A673 (cell line): ENCODE measurements around the gene CLEC10A. TPM values are rescaled to one million over a fixed set of nuclear protein-coding genes. Genes with fewer than 3 reads are reported as not detected.

Experiments used
- BruUV-seq: library from RNA; stranded (reverse); fragments of 400-500 nt; replicated peaks from 2 replicates; lab custom pipeline; 2021; lab: Mats Ljungman, UMichigan
- CTCF ChIA-PET: fragments of 300-600 bp; sonication (Branson Sonifier 250); formaldehyde crosslinking; loops from one replicate; lab custom pipeline; 2022; ENCODE audit warnings: antibody characterized with exemption; lab: Charles Lee
- POLR2A ChIA-PET: fragments of 300-600 bp; sonication (Branson Sonifier 250); formaldehyde crosslinking; loops from one replicate; lab custom pipeline; 2022; ENCODE audit warnings: antibody characterized with exemption; ENCODE audit not compliant: low non-redundant PET; lab: Charles Lee
- DNase-seq: peaks from one replicate; pipeline ENCODE4 v3.0.0-alpha.2; 2015; ENCODE audit warnings: low spot score
- H3K27ac ChIP-seq: fragments of 200-600 bp; sonication (generic); 2 replicates; pipeline ENCODE4 v1.5.1; 2016; ENCODE audit warnings: mixed run types, low read depth, mild to moderate bottlenecking, mixed read lengths, antibody characterized with exemption, low read length; ENCODE audit not compliant: poor library complexity, severe bottlenecking
- H3K27me3 ChIP-seq: fragments of 200-600 bp; sonication (generic); replicated peaks from 2 replicates; pipeline ENCODE4 v1.6.1; 2017; ENCODE audit warnings: mixed run types, low read depth, mild to moderate bottlenecking, mixed read lengths, antibody characterized with exemption, low read length; ENCODE audit not compliant: insufficient read depth, poor library complexity
- H3K36me3 ChIP-seq: fragments of 200-600 bp; sonication (generic); 2 replicates; pipeline ENCODE4 v1.6.1; 2016; ENCODE audit warnings: mixed run types, mild to moderate bottlenecking, mixed read lengths, antibody characterized with exemption, low read length; ENCODE audit not compliant: insufficient read depth, poor library complexity, severe bottlenecking
- H3K4me1 ChIP-seq: fragments of 200-600 bp; sonication (generic); 2 replicates; pipeline ENCODE4 v1.6.1; 2017; ENCODE audit warnings: mixed run types, mild to moderate bottlenecking, mixed read lengths, antibody characterized with exemption, low read length; ENCODE audit not compliant: insufficient read depth, poor library complexity, severe bottlenecking
- H3K4me3 ChIP-seq: fragments of 200-600 bp; sonication (generic); 2 replicates; pipeline ENCODE4 v1.5.1; 2016; ENCODE audit warnings: low read depth, mixed run types, mild to moderate bottlenecking, mixed read lengths, low read length; ENCODE audit not compliant: poor library complexity, severe bottlenecking
- H3K9me3 ChIP-seq: fragments of 200-600 bp; sonication (generic); 2 replicates; pipeline ENCODE4 v1.6.1; 2016; ENCODE audit warnings: mixed run types, low read depth, mild to moderate bottlenecking, mixed read lengths, antibody characterized with exemption, low read length; ENCODE audit not compliant: poor library complexity, severe bottlenecking
- CTCF ChIP-seq: fragments of 300-800, 200-600 bp; sonication (generic); conservative IDR thresholded peaks from 2 replicates; pipeline ENCODE4 v1.5.1; 2017; ENCODE audit warnings: low read depth, mild to moderate bottlenecking, antibody characterized with exemption, low read length, moderate library complexity, mixed read lengths
- EZH2 ChIP-seq: fragments of 200-600 bp; sonication (generic); IDR thresholded peaks from 2 replicates; pipeline ENCODE4 v1.6.1; 2017; ENCODE audit warnings: borderline replicate concordance, low read depth, mild to moderate bottlenecking, mixed read lengths, antibody characterized with exemption, low read length; ENCODE audit not compliant: poor library complexity, severe bottlenecking
- intact Hi-C: fragments of 100-400 bp; cut with micrococcal nuclease; formaldehyde crosslinking; loops from one replicate; pipeline ENCODE4 v1.10.0; 2022; ENCODE audit not compliant: unreplicated experiment
- total RNA-seq: library from RNA; stranded (reverse); gene quantifications from 2 replicates; pipeline ENCODE4 v1.2.3, GENCODE V29; 2021

Gene CLEC10A
- total RNA-seq, 1 experiment from 2014 or later: not detected

- Histone ChIP-seq H3K4me1 (no peaks in the 10 kb centered on the region), H3K27me3 (no peaks in the 10 kb centered on the region), H3K9me3 (peaks cover 6% of the 10 kb centered on the region), H3K27ac (no peak overlapping the region), H3K36me3 (no peaks in the 10 kb centered on the region), H3K4me3 (no peak overlapping the region)
- TF ChIP-seq EZH2: no peak
- TF ChIP-seq CTCF: no peak
- intact Hi-C loops: no loop called here
- DNase-seq: no peak
- ChIA-PET CTCF (no interaction called here), POLR2A (no interaction called here)
- no TSS peak for BruUV-seq
These were observed 11.8 kb downstream of the CLEC10A start for GRCh38 chr17:7068268-7068667.

GRCh38 chr17:7067198-7067597, 12.9 kb downstream of the CLEC10A start:
- intact Hi-C loops: no loop called here

GRCh38 chr17:7064261-7064660, 15.8 kb downstream of the CLEC10A start:
- H3K27me3 ChIP-seq: no peaks in the 10 kb centered on the region
- H3K4me3 ChIP-seq: no peak overlapping the region
- intact Hi-C loops: no loop called here
- CTCF ChIA-PET: no interaction called here
- peaks cover 6% of the 10 kb centered on the region for H3K9me3 ChIP-seq
- POLR2A ChIA-PET: no interaction called here
- H3K27ac ChIP-seq: no peak overlapping the region
- TF ChIP-seq EZH2 (no peak), CTCF (no peak)
- no TSS peak for BruUV-seq
- DNase-seq: no peak
- H3K36me3 ChIP-seq: no peaks in the 10 kb centered on the region
- H3K4me1 ChIP-seq: no peaks in the 10 kb centered on the region

More at GRCh38 chr17:7067198-7067597, 12.9 kb downstream of the CLEC10A start:
- TF ChIP-seq EZH2 (no peak), CTCF (no peak)
- CTCF ChIA-PET: no interaction called here
- peaks cover 6% of the 10 kb centered on the region for H3K9me3 ChIP-seq
- H3K4me3 ChIP-seq: no peak overlapping the region
- H3K27ac ChIP-seq: no peak overlapping the region
- no peaks in the 10 kb centered on the region for H3K4me1 ChIP-seq
- no TSS peak for BruUV-seq
- POLR2A ChIA-PET: no interaction called here
- no peak for DNase-seq
- no peaks in the 10 kb centered on the region for H3K36me3 ChIP-seq
- H3K27me3 ChIP-seq: no peaks in the 10 kb centered on the region
